Mesothelial cell of epicardium (in vitro differentiated cells): Measurements from ENCODE around the gene DCAF7. TPM values are rescaled to one million over a fixed set of nuclear protein-coding genes. Genes with fewer than 3 reads are reported as not detected.
A peak's percentile ranks its signal among the peaks of the same experiment; 100 is the strongest.

Experiments used
- DNase-seq, 2 experiments: peaks; one replicate each; pipeline ENCODE4 v3.0.0; 2021; ENCODE audit warnings: low spot score in 2 of 2; ENCODE audit not compliant: unreplicated experiment in 2 of 2
- H3K27ac Mint-ChIP-seq: 2 replicates; pipeline ENCODE4 v1.8.0; 2021; ENCODE audit warnings: mixed read lengths
- H3K27me3 Mint-ChIP-seq: 2 replicates; pipeline ENCODE4 v1.8.0; 2021; ENCODE audit warnings: low read depth, mixed read lengths
- H3K36me3 Mint-ChIP-seq: 2 replicates; pipeline ENCODE4 v1.8.0; 2021; ENCODE audit warnings: mixed read lengths
- H3K4me1 Mint-ChIP-seq: 2 replicates; pipeline ENCODE4 v1.8.0; 2021; ENCODE audit warnings: mixed read lengths
- H3K4me3 Mint-ChIP-seq: 2 replicates; pipeline ENCODE4 v1.8.0; 2021; ENCODE audit warnings: mild to moderate bottlenecking, moderate library complexity, mixed read lengths
- H3K9me3 Mint-ChIP-seq: 2 replicates; pipeline ENCODE4 v1.8.0; 2021; ENCODE audit warnings: mixed read lengths
- CTCF ChIP-seq: fragments of 200-600 bp; sonication (generic); IDR thresholded peaks from one replicate; pipeline ENCODE4 v1.5.0; 2021; ENCODE audit warnings: antibody characterized with exemption; ENCODE audit not compliant: unreplicated experiment
- total RNA-seq: library from RNA; stranded (reverse); gene quantifications from 3 replicates; pipeline ENCODE4 v1.2.1, GENCODE V29; 2021

DCAF7 gene
- total RNA-seq, 1 donor from 2014 or later: 144 TPM

GRCh38 chr17:63523253-63523855, 26.9 kb upstream of the DCAF7 start, which contains the start of gene KCNH6:
KCNH6 (plus strand) TSS chr17:63523358; CDS start chr17:63523414, 56 bp downstream.
- Mint-ChIP-seq H3K36me3 (no peaks in the 10 kb centered on the region), H3K27me3 (peaks cover 81% of the 10 kb centered on the region), H3K27ac (no peak within 1 kb of the TSS), H3K4me3 (peak within 1 kb of the TSS; percentile 37), H3K4me1 (peaks cover 7% of the 10 kb centered on the region), H3K9me3 (no peaks in the 10 kb centered on the region)
- TF ChIP-seq CTCF: no peak
- DNase-seq: no peak

GRCh38 chr17:63524051-63524450, 26.2 kb upstream of the DCAF7 start:
- DNase-seq: no peak
- Mint-ChIP-seq H3K4me3 (peak overlapping the region; percentile 37), H3K27me3 (peaks cover 74% of the 10 kb centered on the region), H3K27ac (no peak overlapping the region), H3K4me1 (peaks cover 7% of the 10 kb centered on the region), H3K9me3 (no peaks in the 10 kb centered on the region), H3K36me3 (no peaks in the 10 kb centered on the region)
- no peak for TF ChIP-seq CTCF

GRCh38 chr17:63525190-63525946, 24.9 kb upstream of the DCAF7 start:
- no peaks in the 10 kb centered on the region for H3K9me3 Mint-ChIP-seq
- no peak for DNase-seq
- no peak for TF ChIP-seq CTCF
- H3K4me3 Mint-ChIP-seq: no peak overlapping the region
- H3K27ac Mint-ChIP-seq: no peak overlapping the region
- peaks cover 7% of the 10 kb centered on the region for H3K4me1 Mint-ChIP-seq
- peaks cover 65% of the 10 kb centered on the region for H3K27me3 Mint-ChIP-seq
- no peaks in the 10 kb centered on the region for H3K36me3 Mint-ChIP-seq

- Mint-ChIP-seq H3K4me3 (no peak overlapping the region), H3K27me3 (peaks cover 52% of the 10 kb centered on the region)
Observed at GRCh38 chr17:63526861-63527260, 23.4 kb upstream of the DCAF7 start.

GRCh38 chr17:63528183-63528582, 22.1 kb upstream of the DCAF7 start:
- Mint-ChIP-seq H3K36me3 (no peaks in the 10 kb centered on the region), H3K27me3 (peaks cover 53% of the 10 kb centered on the region), H3K9me3 (no peaks in the 10 kb centered on the region), H3K27ac (no peak overlapping the region), H3K4me3 (no peak overlapping the region), H3K4me1 (peaks cover 7% of the 10 kb centered on the region)
- TF ChIP-seq CTCF: no peak
- no peak for DNase-seq

More at GRCh38 chr17:63526861-63527260, 23.4 kb upstream of the DCAF7 start:
- TF ChIP-seq CTCF: no peak
- no peak for DNase-seq
- Mint-ChIP-seq H3K4me1 (peaks cover 7% of the 10 kb centered on the region), H3K27ac (no peak overlapping the region), H3K36me3 (no peaks in the 10 kb centered on the region), H3K9me3 (no peaks in the 10 kb centered on the region)
